ENCODE results near the gene ABLIM1.

ABLIM1 gene

GRCh38 chr10:114650831-114651230 is 7.2 kb downstream of the ABLIM1 start:
- no peak overlapping the region for H3K9ac ChIP-seq
- no peak for TF ChIP-seq Cebpa-rat (IDR thresholded peaks at IDR 0.05)
- no peaks in the 10 kb centered on the region for H3K27me3 ChIP-seq
- H3K4me3 ChIP-seq = no peak overlapping the region
- H4K20me1 ChIP-seq = no peaks in the 10 kb centered on the region
- no peaks in the 10 kb centered on the region for H3K9me3 ChIP-seq (replicated peaks in 1 of 11)
- no peak overlapping the region for H3K27ac ChIP-seq
- no peaks in the 10 kb centered on the region for H3K36me3 ChIP-seq
- H3K4me2 ChIP-seq = no peak overlapping the region
- peaks cover 7 to 42% (median 35%) of the 10 kb centered on the region in 10 experiments for H3K4me1 ChIP-seq

- Histone ChIP-seq H3K27me3 (no peaks in the 10 kb centered on the region), H4K20me1 (no peaks in the 10 kb centered on the region), H3K36me3 (no peaks in the 10 kb centered on the region), H3K9me3 (replicated peaks in 1 of 11) (no peaks in the 10 kb centered on the region), H3K9ac (no peak overlapping the region), H3K4me1 (peaks cover 13 to 48% (median 40%) of the 10 kb centered on the region in 10 experiments), H3K4me3 (no peak overlapping the region), H3K27ac (no peak overlapping the region), H3K4me2 (no peak overlapping the region; a peak in 1 of 22 replicates)
- no peak for TF ChIP-seq Cebpa-rat (IDR thresholded peaks at IDR 0.05)
These were observed 7.8 kb downstream of the ABLIM1 start for GRCh38 chr10:114650266-114650665.

- no peaks in the 10 kb centered on the region for H3K36me3 ChIP-seq
These were observed 8.7 kb downstream of the ABLIM1 start for GRCh38 chr10:114649217-114649903.

GRCh38 chr10:114648368-114648767 is 9.7 kb downstream of the ABLIM1 start:
- peak in 3 of 11 experiments; percentile 15 to 43 (median 23); a peak in 3 of 22 replicates for TF ChIP-seq Cebpa-rat (IDR thresholded peaks at IDR 0.05)
- peak overlapping the region in 3 of 11 experiments; percentile 10 to 20 (median 14); a peak in 1 of 22 replicates for H3K27ac ChIP-seq
- peak overlapping the region in 9 of 11 experiments; percentile 11 to 76 (median 53); a peak in 14 of 22 replicates for H3K4me2 ChIP-seq
- H3K9ac ChIP-seq = no peak overlapping the region
- H4K20me1 ChIP-seq = no peaks in the 10 kb centered on the region
- H3K36me3 ChIP-seq = no peaks in the 10 kb centered on the region
- no peaks in the 10 kb centered on the region for H3K27me3 ChIP-seq
- no peaks in the 10 kb centered on the region for H3K9me3 ChIP-seq (replicated peaks in 1 of 11)
- H3K4me3 ChIP-seq = no peak overlapping the region
- peaks cover 24 to 58% (median 50%) of the 10 kb centered on the region in 10 experiments for H3K4me1 ChIP-seq

More at GRCh38 chr10:114649217-114649903, 8.7 kb downstream of the ABLIM1 start:
- Histone ChIP-seq H3K27ac (0 out of 22 replicates have a peak overlapping the region, but pooled peaks of 1 of the 11 experiments have one; percentile 14), H3K4me3 (no peak overlapping the region), H3K27me3 (no peaks in the 10 kb centered on the region), H3K4me2 (peak overlapping the region in 8 of 11 experiments; percentile 15 to 76 (median 60); a peak in 12 of 22 replicates), H3K4me1 (peaks cover 22 to 57% (median 49%) of the 10 kb centered on the region in 10 experiments), H3K9me3 (replicated peaks in 1 of 11) (no peaks in the 10 kb centered on the region), H3K9ac (no peak overlapping the region), H4K20me1 (no peaks in the 10 kb centered on the region)
- no peak for TF ChIP-seq Cebpa-rat (IDR thresholded peaks at IDR 0.05)

- Histone ChIP-seq H3K9ac (no peak overlapping the region), H3K4me1 (peaks cover 24 to 58% (median 50%) of the 10 kb centered on the region in 10 experiments), H3K4me3 (no peak overlapping the region), H3K36me3 (no peaks in the 10 kb centered on the region), H3K9me3 (replicated peaks in 1 of 11) (no peaks in the 10 kb centered on the region), H3K27ac (peak overlapping the region in 1 of 11 experiments; percentile 33; a peak in 2 of 22 replicates), H3K27me3 (no peaks in the 10 kb centered on the region), H4K20me1 (no peaks in the 10 kb centered on the region), H3K4me2 (peak overlapping the region in 7 of 11 experiments; percentile 11 to 85 (median 66); a peak in 9 of 22 replicates)
- no peak for TF ChIP-seq Cebpa-rat (IDR thresholded peaks at IDR 0.05)
These were observed 10.4 kb downstream of the ABLIM1 start for GRCh38 chr10:114647545-114648138.

- H3K27ac ChIP-seq = peak overlapping the region in 5 of 11 experiments; percentile 3 to 41 (median 15); a peak in 3 of 22 replicates
- no peaks in the 10 kb centered on the region for H3K27me3 ChIP-seq
- H3K36me3 ChIP-seq = no peaks in the 10 kb centered on the region
- H3K9me3 ChIP-seq (replicated peaks in 1 of 11) = no peaks in the 10 kb centered on the region
- TF ChIP-seq Cebpa-rat (IDR thresholded peaks at IDR 0.05) = no peak
- no peaks in the 10 kb centered on the region for H4K20me1 ChIP-seq
- H3K4me2 ChIP-seq = peak overlapping the region; percentile 30 to 85 (median 59)
- H3K4me1 ChIP-seq = peaks cover 24 to 58% (median 50%) of the 10 kb centered on the region in 10 experiments
- no peak overlapping the region for H3K9ac ChIP-seq
- peak overlapping the region in 1 of 10 experiments; percentile 7; a peak in 1 of 20 replicates for H3K4me3 ChIP-seq
These were observed 11.6 kb downstream of the ABLIM1 start for GRCh38 chr10:114646426-114646825.

- Histone ChIP-seq H3K4me2 (peak overlapping the region; percentile 30 to 85 (median 59); a peak in 21 of 22 replicates), H3K27ac (peak overlapping the region in 3 of 11 experiments; percentile 3 to 41 (median 33); a peak in 3 of 22 replicates), H3K9me3 (replicated peaks in 1 of 11) (no peaks in the 10 kb centered on the region), H4K20me1 (no peaks in the 10 kb centered on the region), H3K4me1 (peaks cover 24 to 58% (median 50%) of the 10 kb centered on the region in 10 experiments), H3K36me3 (no peaks in the 10 kb centered on the region), H3K4me3 (0 out of 20 replicates have a peak overlapping the region, but pooled peaks of 1 of the 10 experiments have one; percentile 7), H3K9ac (no peak overlapping the region), H3K27me3 (no peaks in the 10 kb centered on the region)
- no peak for TF ChIP-seq Cebpa-rat (IDR thresholded peaks at IDR 0.05)
These were observed 12.4 kb downstream of the ABLIM1 start for GRCh38 chr10:114645706-114646105.

GRCh38 chr10:114643158-114643557 is 14.9 kb downstream of the ABLIM1 start:
- Histone ChIP-seq H3K27ac (no peak overlapping the region), H4K20me1 (no peaks in the 10 kb centered on the region), H3K27me3 (no peaks in the 10 kb centered on the region), H3K9ac (no peak overlapping the region), H3K9me3 (replicated peaks in 1 of 11) (no peaks in the 10 kb centered on the region; a peak in 1 of 22 replicates), H3K4me3 (no peak overlapping the region), H3K4me1 (peaks cover 24 to 60% (median 56%) of the 10 kb centered on the region in 10 experiments), H3K4me2 (no peak overlapping the region), H3K36me3 (no peaks in the 10 kb centered on the region)
- TF ChIP-seq Cebpa-rat (IDR thresholded peaks at IDR 0.05) = no peak

GRCh38 chr10:114642729-114643128 is 15.3 kb downstream of the ABLIM1 start:
- H4K20me1 ChIP-seq = no peaks in the 10 kb centered on the region
- no peak overlapping the region for H3K4me3 ChIP-seq
- H3K4me2 ChIP-seq = no peak overlapping the region
- no peaks in the 10 kb centered on the region for H3K27me3 ChIP-seq
- H3K36me3 ChIP-seq = no peaks in the 10 kb centered on the region
- H3K9me3 ChIP-seq (replicated peaks in 1 of 11) = no peaks in the 10 kb centered on the region; a peak in 1 of 22 replicates
- H3K4me1 ChIP-seq = peaks cover 24 to 60% (median 52%) of the 10 kb centered on the region in 10 experiments
- H3K9ac ChIP-seq = no peak overlapping the region
- no peak for TF ChIP-seq Cebpa-rat (IDR thresholded peaks at IDR 0.05)
- no peak overlapping the region for H3K27ac ChIP-seq

Measured in BLaER1 treated with 17β-estradiol and CSF1 and Interleukin-3, amounts not matched to agents 10 nM and 100 nM (cell line).